Activated CD8-positive, alpha-beta memory T cell treated with anti-CD3 and anti-CD28 coated beads, Interleukin-2, amount 50 U/mL, for 1 hour (primary cell): ENCODE measurements around the gene LMAN1L.

Source experiments
- DNase-seq: peaks from one replicate; pipeline ENCODE4 v3.0.0-alpha.2; 2020; ENCODE audit errors: extremely low read depth

Gene LMAN1L

DNA sequence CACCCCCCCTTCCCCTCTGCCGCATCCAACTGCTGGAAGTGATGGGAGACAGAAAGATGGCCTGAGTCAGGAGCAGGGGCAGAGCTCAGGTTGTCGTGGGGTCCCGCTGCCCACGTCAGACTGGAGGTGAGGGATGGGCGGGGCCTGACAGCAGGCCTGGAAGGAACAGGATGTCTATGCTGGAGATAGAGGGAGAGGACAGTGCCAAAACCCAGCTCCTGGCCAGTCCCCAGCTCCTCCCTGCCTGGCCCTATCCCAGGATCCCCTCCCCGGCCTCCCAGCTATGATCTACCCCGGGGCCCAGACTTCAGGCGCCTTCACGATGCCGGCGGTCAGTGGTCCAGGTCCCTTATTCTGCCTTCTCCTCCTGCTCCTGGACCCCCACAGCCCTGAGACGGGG, at the start of gene LMAN1L:
Gene LMAN1L (plus strand): TSS at position 303 of the 400 bp plus-strand sequence. CDS start 20 bp downstream, at position 323.
- DNase-seq = no peak

GRCh38 chr15:74763416-74763815, 49.2 kb upstream of the LMAN1L start:
- no peak for DNase-seq

DNA sequence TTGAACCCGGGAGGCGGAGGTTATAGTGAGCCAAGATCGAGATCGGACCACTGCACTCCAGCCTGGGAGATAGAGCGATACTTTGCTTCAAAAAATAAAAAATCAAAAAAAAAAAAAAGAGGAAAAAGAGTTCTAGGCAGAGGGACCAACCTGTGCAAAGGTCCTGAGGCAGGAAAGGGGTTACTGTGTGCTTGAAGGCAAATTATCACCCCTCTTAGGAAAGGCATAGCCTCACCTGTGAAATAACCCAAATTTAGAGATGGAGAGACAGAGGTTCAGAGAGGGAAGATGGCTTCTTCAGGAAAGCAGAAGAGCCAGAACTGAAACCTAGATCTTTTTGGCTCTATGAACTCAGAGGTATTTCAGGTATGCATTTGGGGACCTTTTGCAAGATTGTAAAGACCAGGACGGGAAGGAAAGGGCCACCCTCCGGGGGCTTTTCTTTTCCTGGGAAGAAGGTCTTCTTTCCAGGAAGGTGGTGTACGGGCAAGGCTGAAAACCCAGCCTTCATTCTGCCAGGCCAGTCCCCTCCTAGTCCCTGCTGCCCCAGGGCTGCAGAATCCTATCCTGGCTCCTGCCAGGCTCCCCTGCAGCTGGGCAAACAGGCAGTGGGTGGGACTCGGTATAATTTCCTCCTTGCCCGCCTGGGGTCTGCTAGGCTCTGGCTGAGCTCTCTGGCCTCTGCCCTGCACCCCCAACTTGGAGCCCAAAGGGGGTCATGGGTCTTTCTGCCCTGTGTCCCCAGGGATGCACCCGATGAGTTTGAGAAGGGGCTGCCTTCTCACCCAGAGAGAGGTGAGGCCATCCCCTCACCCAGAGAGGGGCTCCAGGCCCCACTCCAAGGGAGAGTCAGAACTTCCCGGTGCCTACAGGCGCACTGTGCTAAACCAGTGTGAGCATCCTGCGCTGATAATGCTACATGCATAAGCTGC, 45.2 kb upstream of the LMAN1L start:
- no peak for DNase-seq

- DNase-seq = no peak
Observed at GRCh38 chr15:74768099-74768770, 44.4 kb upstream of the LMAN1L start.

GRCh38 chr15:74768771-74769342, 43.8 kb upstream of the LMAN1L start:
- no peak for DNase-seq

DNA sequence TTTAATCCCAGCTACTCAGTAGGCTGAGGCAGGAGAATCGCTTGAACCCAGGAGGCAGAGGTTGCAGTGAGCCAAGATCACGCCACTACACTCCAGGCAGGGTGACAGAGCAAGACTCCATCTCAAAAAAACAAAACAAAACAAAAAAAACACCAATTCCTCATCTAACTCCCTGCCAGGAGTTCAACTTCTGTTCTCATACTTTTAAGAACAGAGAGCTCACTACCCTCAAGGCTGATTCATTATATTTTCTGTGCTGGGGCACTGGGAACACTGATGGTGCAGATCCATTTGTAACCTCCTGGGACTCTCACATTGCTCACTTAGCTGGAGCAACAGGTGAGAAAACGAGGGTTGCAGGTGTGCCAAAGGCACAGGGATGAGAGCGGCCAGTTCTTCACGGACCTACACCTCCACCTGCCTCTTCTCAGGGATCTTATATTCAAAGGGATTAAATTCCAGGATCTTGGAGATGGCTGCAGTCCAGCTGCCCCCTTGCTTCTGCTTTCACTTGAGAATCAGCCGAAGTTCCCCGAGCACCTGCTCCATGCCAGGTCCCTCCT, 43.1 kb upstream of the LMAN1L start:
- DNase-seq = no peak

- DNase-seq = no peak
Observed at GRCh38 chr15:74770211-74770903, 42.3 kb upstream of the LMAN1L start.

DNA sequence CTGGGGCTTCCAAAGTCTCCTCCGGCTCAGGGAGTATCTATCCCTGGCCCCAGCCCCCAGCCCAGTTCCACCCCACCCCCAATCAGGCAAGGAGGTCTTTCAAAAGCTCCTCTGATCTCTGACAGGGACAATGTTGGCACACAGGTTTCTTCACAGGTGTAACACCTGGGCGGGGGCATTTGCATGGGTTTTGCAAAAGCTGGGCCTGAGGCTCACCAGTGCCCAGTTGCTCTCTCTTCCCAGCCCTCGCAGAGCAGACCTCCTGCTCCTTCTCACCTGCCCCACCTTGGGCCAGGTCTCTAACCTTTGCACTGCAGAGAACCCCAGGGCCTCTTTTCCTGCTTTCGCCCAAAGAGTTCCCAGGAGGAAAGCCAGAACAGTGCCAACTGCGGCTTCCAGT, 39.3 kb upstream of the LMAN1L start:
- DNase-seq = no peak

- no peak for DNase-seq
Observed at GRCh38 chr15:74773731-74774252, 38.8 kb upstream of the LMAN1L start.

- no peak for DNase-seq
Observed at GRCh38 chr15:74775132-74775562, 37.5 kb upstream of the LMAN1L start.

DNA sequence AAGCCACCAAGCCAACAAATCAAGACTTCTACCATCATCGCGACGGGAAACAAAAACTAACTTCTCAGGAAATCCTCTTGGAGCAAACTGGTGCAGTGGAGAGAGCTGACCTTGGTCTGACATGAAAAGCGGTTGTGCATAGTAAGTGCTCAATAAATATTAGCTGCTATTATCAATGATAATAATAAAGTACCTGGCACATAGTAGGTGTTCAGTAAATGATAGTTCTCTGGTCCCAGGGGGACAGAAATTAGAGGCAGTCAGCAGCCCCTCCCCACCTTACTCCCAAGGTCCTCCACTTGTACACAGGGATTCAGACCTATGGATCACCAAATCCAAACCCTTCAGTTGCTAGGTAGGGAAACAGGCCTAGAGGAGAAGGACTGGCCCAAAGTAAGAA, 36.7 kb upstream of the LMAN1L start:
- no peak for DNase-seq

GRCh38 chr15:74776821-74777768, 35.5 kb upstream of the LMAN1L start:
- DNase-seq = no peak

DNA sequence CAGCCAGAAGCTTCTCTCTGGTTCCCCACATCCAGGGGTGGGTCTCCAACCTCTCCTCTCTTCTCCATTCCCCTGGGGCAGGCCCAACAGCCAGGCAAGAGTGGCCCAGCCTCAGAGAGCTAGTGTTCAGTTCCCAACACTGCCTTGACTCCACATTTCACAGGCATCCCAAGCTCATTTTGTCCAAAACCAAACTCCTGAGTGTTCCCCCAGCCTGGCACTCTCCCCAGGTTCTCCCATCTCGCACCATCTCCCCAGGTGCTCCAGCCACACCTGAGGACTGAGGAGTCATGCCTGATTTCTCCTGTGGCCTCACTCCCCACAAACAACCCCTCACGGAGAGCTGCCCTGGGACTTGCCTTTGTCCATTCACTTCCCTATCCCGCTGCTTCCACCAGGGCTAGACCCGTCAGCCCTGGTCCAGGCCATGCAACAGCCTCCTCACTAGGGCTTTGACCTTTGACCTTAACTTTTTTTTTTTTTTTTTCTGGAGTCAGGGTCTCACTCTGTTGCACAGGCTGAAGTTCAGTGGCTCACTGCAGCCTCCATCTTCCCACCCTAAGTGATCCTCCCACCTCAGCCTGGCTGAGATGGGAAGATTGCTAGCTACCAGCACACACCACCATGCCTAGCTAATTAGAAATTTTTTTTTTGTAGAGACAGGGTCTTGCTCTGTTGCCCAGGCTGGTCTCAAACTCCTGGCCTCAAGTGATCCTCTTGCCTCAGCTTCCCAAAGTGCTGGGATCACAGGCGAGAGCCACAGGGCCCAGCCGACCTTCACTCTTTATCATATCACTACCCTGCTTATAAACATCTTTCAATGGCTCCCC, 34.7 kb upstream of the LMAN1L start:
- DNase-seq = no peak

DNA sequence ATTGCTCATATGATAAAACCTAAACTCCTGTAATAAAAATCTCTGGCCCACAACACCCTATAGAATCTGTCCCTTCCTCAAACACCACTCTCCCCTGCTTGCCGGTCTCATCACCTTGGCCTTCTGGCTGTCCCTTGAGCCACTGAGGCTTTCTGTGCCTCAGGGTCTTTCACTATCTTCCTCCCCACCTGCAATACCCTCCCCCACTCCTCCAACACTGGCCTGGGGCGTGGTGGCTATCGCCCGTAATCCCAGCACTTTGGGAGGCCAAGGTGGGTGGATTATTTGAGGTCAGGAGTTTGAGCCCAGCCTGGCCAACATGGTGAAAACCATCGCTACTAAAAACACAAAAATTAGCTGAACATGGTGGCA, 34.0 kb upstream of the LMAN1L start:
- DNase-seq = no peak

GRCh38 chr15:74779162-74779648, 33.4 kb upstream of the LMAN1L start:
- no peak for DNase-seq

DNA sequence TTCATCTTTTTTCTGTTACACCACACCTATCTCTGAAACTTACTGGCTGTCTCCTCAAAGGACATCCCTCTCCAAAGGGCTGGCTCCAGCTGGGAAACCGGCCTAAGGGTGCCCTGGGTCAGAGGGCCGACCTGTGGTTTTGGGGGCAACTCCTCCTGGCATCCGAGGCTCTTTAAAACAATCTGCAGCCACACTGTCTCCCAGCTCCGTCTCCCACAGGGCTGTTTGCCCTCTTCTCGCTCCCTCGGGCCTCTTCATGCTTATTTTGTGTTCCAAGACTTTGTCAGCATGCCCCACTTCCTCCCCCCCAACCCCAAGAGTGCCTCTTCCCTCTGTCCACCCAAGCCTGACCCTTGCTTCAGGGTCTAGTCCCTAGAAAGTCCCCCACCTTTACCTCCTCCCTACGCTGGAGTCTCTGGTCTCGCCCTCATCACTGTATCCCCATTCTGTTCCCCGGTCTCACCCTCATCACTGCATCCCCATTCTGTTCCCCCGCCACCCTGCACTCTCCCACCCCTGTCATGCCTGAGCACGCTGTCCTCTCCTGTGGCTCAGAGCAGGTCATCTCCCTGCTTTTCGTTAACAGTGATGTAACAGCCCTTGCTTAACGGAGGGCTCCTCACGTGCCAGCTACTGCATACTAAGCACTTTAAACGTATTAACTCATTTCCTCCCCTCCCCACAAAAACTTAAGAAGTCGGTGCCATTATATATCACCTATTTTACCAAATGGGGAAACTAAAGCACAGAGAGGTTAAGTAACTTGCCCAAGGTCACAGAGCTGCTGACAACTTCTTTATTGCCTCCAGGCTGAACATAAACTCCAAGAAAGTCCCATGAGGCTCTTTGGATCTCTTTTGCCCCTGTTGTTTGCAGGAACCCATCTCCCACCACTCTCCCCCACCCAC, 31.9 kb upstream of the LMAN1L start:
- no peak for DNase-seq

DNA sequence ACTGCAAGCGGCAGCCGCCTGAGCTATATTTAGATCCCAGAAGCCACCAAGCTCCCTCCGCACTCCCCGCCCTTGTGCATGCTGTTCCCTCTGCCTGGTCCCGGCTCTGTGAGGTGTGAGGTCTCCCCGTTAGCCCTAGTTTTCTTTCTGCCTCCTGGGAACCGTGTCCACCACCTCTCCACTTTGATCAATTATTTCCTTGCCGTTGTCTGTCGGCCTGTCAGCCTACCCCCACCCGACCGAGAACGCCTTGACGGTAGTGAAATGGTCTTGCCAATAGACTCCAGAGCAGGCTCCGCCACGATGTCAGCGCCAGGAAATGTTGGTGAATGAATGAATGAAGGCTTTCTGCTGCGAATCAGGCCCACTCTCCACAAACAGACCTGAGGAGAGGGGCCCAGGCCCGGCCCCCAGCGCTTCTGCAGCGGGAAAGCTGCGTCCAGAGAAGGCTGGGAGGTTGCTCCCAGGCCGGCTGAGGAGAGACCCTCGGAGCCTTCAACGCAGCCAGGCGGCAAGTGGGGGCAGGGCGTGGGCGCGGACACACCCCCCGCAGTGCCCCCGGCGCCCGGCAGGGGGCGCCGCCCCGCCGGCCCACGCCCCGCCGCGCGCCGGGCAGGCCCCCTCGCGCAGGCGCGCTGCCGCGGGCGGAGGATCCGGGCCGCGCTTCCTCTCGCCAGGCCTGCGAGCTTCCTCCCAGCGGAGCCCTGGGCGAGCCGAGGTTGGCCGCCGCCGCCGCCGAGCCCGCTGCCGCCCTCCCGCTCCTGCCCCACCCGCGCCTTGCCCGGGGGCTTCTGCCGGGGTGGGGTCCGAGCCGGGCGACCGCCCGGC, 31.0 kb upstream of the LMAN1L start, which contains the start of gene CSK:
Gene CSK (plus strand): TSS at position 650 of the 828 bp plus-strand sequence. CDS start 16,218 bp downstream, outside the sequence.
- no peak for DNase-seq
